ENCODE measurements around the gene HSPB7. TPM values are rescaled to one million over a fixed set of nuclear protein-coding genes. Genes with fewer than 3 reads are reported as not detected.

HSPB7 gene
- total and polyA plus RNA-seq, 10 donors: 0.60 to 8.1 (median 2.4) TPM

DNA sequence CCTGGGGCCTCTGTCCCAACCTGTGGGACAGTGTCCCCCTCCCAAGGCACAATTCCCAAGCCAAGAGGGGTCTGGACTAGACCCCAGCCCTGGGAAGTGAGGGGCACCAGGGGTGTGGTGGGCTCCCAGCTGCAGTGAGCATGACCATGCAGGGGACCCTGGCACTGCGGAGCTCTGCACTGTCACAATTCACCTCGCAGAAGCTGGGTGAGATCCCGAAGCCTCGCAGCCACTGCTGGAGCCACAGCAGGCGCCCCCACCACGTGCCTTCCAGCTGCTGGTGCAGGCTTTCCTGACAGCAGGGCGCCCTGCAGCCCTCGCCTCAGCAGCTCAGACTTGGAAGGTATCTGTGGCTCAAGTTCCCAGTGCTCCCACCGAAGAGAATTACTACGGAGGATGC lies 23.8 kb downstream of the HSPB7 start:
- Histone ChIP-seq H3K9me3 (no peaks in the 10 kb centered on the region), H3K27ac (no peak overlapping the region), H3K4me3 (no peak overlapping the region), H3K4me1 (no peaks in the 10 kb centered on the region), H3K36me3 (no peaks in the 10 kb centered on the region), H3K27me3 (replicated peaks in 1 of 7) (no peaks in the 10 kb centered on the region)
- no peak for DNase-seq
- 92 to 100% (median 95%) methylated on average over 7 to 10 of the region's 10 CpGs; no CpG with 5 or more reads in 1 of the 5 donors for WGBS, 5 donors
- intact Hi-C loops (cut with DNase I; ENCODE audit: low total_unique reads): no loop called here
- TF ChIP-seq POLR2AphosphoS5 (IDR thresholded peaks at IDR 0.05): no peak
- TF ChIP-seq, protein P1, sequence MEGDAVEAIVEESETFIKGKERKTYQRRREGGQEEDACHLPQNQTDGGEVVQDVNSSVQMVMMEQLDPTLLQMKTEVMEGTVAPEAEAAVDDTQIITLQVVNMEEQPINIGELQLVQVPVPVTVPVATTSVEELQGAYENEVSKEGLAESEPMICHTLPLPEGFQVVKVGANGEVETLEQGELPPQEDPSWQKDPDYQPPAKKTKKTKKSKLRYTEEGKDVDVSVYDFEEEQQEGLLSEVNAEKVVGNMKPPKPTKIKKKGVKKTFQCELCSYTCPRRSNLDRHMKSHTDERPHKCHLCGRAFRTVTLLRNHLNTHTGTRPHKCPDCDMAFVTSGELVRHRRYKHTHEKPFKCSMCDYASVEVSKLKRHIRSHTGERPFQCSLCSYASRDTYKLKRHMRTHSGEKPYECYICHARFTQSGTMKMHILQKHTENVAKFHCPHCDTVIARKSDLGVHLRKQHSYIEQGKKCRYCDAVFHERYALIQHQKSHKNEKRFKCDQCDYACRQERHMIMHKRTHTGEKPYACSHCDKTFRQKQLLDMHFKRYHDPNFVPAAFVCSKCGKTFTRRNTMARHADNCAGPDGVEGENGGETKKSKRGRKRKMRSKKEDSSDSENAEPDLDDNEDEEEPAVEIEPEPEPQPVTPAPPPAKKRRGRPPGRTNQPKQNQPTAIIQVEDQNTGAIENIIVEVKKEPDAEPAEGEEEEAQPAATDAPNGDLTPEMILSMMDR (IDR thresholded peaks at IDR 0.05 in 8 of 11, conservative IDR thresholded peaks at IDR 0.05 in 3 of 11): no peak
- TF ChIP-seq POLR2A (IDR thresholded peaks at IDR 0.05): no peak

DNA sequence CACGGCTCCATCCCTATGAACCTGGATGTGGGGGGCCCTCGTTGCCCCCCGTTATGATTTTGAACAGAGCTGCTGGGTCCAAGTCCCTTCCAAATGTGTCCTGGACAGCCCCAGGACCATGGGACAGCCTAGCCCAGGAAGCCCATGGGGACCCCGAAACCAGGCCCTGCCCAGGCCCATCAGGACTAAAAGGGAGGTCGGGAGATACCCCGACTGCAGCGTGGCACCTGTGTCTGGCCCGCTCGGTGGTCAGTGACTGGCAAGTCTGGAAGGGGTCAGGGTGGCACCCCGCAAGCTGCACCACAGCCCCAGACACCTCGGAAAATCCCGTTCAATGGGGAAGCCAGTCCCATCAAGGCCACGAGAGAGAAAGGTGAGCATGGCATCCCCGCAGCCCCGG lies 24.2 kb downstream of the HSPB7 start:
- no peaks in the 10 kb centered on the region for H3K4me1 ChIP-seq
- H3K27me3 ChIP-seq (replicated peaks in 1 of 7): no peaks in the 10 kb centered on the region
- WGBS, 5 donors: 89 to 96% (median 90%) methylated on average over 7 to 15 of the region's 15 CpGs
- H3K4me3 ChIP-seq: no peak overlapping the region
- TF ChIP-seq POLR2A (IDR thresholded peaks at IDR 0.05) (no peak), POLR2AphosphoS5 (IDR thresholded peaks at IDR 0.05) (no peak)
- TF ChIP-seq, protein P1 (IDR thresholded peaks at IDR 0.05 in 8 of 11, conservative IDR thresholded peaks at IDR 0.05 in 3 of 11): no peak
- intact Hi-C loops (cut with DNase I; ENCODE audit: low total_unique reads): no loop called here
- DNase-seq: peak; percentile 46
- no peaks in the 10 kb centered on the region for H3K9me3 ChIP-seq
- no peak overlapping the region for H3K27ac ChIP-seq
- no peaks in the 10 kb centered on the region for H3K36me3 ChIP-seq

DNA sequence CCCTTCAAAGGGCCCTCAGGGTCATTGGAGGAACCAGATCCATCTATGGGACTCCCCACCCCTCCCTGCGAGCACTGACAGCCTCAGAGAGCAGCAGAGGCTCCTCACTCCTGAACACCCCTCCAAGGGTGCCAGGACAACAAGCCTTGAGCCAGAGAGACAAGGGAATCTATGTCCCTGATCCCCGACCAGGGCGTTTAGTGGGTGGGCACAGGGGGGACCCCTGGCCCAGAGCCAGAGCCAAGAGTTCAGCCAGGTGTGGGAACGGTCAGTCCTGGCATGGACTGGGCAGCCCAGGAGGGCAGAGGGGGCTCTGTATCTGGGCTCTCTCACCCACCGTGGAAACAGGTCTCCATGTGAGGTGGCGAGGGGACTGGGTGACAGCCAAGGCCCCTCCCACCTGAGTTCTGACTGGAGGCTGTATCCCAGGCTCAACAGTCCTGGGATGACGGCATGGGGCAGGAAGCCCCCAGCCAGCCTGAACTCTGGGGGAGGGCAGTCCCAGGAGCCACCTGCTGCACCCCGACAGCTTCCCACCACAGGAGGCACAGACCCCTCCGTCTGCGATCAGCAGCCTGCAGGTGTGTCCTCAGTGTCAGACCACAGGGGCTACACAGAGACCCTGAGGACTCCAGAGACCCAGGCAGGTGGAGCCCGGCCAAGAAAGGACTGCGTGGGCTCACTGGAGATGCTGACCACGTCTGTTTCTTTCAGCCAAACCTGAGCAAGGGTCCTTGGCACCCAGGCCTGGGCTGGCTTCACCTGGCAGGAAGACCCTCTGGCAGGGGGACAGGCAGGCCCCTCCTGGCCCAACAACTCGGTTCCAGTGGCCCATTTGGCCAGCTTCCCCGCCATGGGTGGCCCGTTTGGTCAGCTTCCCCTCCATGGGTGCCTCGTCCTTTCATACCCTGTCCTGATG lies 25.0 kb downstream of the HSPB7 start:
- H3K36me3 ChIP-seq: no peaks in the 10 kb centered on the region
- DNase-seq: peak; percentile 65
- H3K4me1 ChIP-seq: no peaks in the 10 kb centered on the region
- no peaks in the 10 kb centered on the region for H3K9me3 ChIP-seq
- no peak for TF ChIP-seq POLR2A (IDR thresholded peaks at IDR 0.05)
- TF ChIP-seq POLR2AphosphoS5 (IDR thresholded peaks at IDR 0.05): no peak
- TF ChIP-seq, protein P1 (IDR thresholded peaks at IDR 0.05 in 8 of 11, conservative IDR thresholded peaks at IDR 0.05 in 3 of 11): no peak
- H3K27ac ChIP-seq: no peak overlapping the region
- H3K4me3 ChIP-seq: no peak overlapping the region
- WGBS, 5 donors: 77 to 92% (median 81%) methylated on average over 11 to 17 of the region's 17 CpGs
- no peaks in the 10 kb centered on the region for H3K27me3 ChIP-seq (replicated peaks in 1 of 7)
- intact Hi-C loops (cut with DNase I; ENCODE audit: low total_unique reads): no loop called here

DNA sequence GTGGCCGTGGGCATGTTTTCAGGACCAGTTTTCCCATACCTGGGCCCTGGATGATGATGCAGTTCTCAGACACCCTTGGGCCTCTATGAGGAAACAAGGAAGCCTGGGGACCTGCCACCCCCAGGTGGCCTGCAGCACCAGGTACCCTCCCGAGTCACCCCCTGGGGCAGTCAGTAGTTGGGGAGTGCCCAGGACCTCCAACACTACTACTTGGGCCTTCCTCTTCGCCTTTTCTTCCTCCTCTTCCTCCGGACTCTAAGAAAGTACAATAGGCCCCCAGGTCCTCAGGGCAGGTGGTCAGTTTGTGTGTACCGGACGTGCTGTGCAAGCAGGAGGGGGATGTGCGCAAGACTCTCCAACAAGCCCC lies 25.7 kb downstream of the HSPB7 start:
- H3K4me1 ChIP-seq: no peaks in the 10 kb centered on the region
- no peak for DNase-seq
- H3K4me3 ChIP-seq: no peak overlapping the region
- H3K36me3 ChIP-seq: no peaks in the 10 kb centered on the region
- intact Hi-C loops (cut with DNase I; ENCODE audit: low total_unique reads): no loop called here
- WGBS, 5 donors: 91 to 92% (median 92%) methylated on average over 7 of the region's 7 CpGs
- no peaks in the 10 kb centered on the region for H3K27me3 ChIP-seq (replicated peaks in 1 of 7)
- H3K9me3 ChIP-seq: no peaks in the 10 kb centered on the region
- no peak overlapping the region for H3K27ac ChIP-seq
- TF ChIP-seq POLR2AphosphoS5 (IDR thresholded peaks at IDR 0.05) (no peak), POLR2A (IDR thresholded peaks at IDR 0.05) (no peak)
- TF ChIP-seq, protein P1 (IDR thresholded peaks at IDR 0.05 in 8 of 11, conservative IDR thresholded peaks at IDR 0.05 in 3 of 11): no peak

Data from spleen (tissue), 11 donors.